ENCODE results near the gene CNP.

Gene CNP

DNA sequence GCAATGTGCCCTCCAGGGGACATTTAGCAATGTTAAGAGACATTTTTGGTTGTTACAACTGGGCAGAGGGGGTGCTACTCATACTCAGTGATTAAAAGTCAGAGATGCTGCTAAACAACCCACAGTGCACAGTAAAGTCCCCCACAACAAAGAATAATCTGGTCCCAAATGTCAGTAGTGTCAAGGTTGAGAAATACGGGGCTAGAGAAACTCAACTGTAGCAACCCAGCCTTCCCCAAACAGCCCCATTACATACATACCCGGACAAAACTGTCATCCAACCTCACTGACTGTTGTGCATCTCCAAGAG lies 30.2 kb downstream of the CNP start:
- TF ChIP-seq, protein P1, sequence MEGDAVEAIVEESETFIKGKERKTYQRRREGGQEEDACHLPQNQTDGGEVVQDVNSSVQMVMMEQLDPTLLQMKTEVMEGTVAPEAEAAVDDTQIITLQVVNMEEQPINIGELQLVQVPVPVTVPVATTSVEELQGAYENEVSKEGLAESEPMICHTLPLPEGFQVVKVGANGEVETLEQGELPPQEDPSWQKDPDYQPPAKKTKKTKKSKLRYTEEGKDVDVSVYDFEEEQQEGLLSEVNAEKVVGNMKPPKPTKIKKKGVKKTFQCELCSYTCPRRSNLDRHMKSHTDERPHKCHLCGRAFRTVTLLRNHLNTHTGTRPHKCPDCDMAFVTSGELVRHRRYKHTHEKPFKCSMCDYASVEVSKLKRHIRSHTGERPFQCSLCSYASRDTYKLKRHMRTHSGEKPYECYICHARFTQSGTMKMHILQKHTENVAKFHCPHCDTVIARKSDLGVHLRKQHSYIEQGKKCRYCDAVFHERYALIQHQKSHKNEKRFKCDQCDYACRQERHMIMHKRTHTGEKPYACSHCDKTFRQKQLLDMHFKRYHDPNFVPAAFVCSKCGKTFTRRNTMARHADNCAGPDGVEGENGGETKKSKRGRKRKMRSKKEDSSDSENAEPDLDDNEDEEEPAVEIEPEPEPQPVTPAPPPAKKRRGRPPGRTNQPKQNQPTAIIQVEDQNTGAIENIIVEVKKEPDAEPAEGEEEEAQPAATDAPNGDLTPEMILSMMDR (IDR thresholded peaks at IDR 0.05; ENCODE audit: low read depth, low read length, missing control alignments) = no peak
- no peak overlapping the region for H3K4me3 ChIP-seq (ENCODE audit: low read depth, low read length)
- no peak for DNase-seq (ENCODE audit: low read depth)

DNA sequence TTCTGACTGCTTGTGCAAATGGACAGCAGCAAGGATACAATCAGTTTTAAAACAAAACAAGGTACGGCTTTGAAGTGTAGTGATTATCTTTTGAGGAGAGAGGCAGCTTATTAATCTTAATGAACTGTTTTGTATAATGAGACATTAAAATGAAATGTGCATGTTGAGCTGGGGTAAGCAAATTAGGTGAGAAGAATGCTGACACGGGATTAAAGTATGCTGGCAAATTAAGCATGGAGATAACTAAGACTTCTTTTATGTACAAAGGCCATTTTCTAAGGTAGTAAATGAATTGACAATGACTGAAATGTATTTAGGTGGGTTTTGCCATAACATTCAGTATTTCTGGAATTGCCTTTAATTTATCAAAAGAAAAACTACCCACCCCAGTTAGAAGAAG lies 31.9 kb downstream of the CNP start:
- TF ChIP-seq, protein P1 (IDR thresholded peaks at IDR 0.05; ENCODE audit: low read depth, low read length, missing control alignments) = no peak
- no peak for DNase-seq (ENCODE audit: low read depth)
- no peak overlapping the region for H3K4me3 ChIP-seq (ENCODE audit: low read depth, low read length)

DNA sequence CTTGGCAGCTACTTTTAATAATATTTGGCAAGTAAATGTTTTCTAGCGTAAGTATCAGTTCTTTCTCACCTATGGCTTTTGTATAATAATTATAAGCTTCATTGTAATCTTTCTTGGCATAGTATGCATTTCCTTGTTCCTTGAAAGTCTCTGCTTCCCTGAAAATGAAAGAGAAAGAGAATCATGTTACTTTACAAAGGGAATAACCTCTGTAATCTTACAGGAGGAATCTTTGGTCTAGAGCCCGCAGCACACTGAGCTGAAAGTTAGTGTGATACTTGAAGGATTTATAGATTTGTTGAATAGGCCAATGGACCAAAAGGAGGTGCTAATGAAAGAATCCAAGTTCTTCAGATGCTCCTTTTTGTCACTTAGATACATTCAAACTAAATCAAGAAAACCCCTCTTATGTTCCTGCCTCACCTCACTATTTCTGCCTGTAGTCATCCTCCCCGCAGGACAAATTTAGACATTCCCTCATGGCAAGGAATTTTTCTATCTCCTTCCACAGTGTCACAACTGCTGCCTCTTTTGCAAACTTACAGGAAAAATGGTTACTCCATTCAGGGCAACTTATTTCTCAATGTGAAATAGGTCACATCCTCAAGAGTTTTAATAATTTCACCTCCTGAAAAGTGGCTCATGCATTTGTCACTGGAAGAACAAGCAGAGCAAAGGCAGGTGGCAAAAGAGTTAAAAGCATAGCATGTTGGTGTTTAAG lies 34.0 kb downstream of the CNP start:
- TF ChIP-seq, protein P1 (IDR thresholded peaks at IDR 0.05; ENCODE audit: low read depth, low read length, missing control alignments) = no peak
- no peak for DNase-seq (ENCODE audit: low read depth)
- no peak overlapping the region for H3K4me3 ChIP-seq (ENCODE audit: low read depth, low read length)

DNA sequence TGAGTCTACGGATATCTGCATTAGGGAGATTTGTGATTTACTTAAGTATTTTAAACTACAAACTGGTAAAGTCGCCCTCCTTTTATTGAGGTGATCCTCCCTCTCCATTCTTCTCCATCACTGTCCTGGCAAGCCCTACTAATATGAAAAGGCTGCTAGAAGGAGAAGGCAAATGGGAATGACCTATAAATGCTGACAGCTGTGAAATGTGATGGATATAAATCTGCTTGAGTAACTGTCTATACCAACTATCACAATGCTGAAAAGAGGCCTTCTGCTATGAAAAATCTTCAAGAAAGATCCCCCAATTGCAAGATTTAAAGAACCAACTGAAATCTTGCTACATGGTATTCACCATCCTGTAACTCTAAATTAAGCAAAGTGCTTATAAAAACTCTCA lies 35.1 kb downstream of the CNP start:
- DNase-seq (ENCODE audit: low read depth) = no peak
- TF ChIP-seq, protein P1 (IDR thresholded peaks at IDR 0.05; ENCODE audit: low read depth, low read length, missing control alignments) = no peak
- H3K4me3 ChIP-seq (ENCODE audit: low read depth, low read length) = no peak overlapping the region

DNA sequence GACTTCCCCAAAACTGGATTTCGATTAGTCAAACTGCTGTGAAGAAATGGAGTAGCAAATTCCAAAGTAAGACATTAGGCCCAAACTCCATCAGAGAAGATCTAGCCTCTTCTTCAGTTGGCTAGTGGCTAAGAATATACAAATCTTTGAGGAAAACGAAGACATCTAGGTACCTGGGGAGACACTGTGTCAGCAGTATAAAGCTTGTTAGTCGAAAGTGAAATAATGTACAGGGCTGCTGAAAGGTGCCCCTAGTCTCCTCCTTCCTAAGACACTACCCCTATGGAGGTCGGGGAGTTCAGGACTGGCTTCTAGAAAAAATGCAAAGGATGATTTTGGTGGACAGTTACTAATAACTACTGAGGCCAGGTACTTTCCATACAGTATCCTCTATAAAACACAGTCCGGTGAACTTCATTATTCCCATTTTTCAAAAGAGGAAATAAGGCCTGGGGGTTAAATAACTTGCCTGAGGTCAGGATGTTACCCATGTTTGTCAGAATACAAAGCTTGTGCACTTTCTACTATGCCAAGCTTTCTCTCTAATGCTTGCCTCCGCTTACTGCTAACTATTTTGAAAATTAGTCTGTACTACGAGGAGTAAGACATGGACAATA lies 35.7 kb downstream of the CNP start:
- TF ChIP-seq, protein P1 (IDR thresholded peaks at IDR 0.05; ENCODE audit: low read depth, low read length, missing control alignments) = no peak
- DNase-seq (ENCODE audit: low read depth) = no peak
- H3K4me3 ChIP-seq (ENCODE audit: low read depth, low read length) = no peak overlapping the region

DNA sequence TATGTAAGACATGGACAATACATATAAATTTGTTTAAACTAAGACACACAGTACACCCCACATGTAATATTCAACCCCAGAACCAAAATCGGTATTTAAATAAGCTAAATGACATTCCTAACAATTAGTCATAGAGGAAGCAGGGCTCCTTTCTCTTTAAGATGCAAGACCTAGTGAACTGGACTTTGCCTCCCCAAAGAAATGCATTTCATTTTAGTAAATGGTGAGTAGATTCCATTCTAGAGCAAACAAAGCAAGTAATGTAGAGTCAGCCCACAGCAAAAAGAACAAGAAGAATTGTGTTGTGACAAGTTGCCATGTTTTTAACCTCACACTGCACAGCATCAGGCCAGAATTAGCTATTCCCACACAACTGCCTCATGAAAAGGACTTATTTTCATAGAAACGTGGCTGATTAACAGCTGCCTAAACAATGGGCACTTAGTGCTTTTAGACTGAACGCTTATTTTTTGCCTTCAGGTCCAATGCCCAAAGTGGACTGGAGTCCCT lies 36.3 kb downstream of the CNP start:
- no peak overlapping the region for H3K4me3 ChIP-seq (ENCODE audit: low read depth, low read length)
- TF ChIP-seq, protein P1 (IDR thresholded peaks at IDR 0.05; ENCODE audit: low read depth, low read length, missing control alignments) = no peak
- no peak for DNase-seq (ENCODE audit: low read depth)

DNA sequence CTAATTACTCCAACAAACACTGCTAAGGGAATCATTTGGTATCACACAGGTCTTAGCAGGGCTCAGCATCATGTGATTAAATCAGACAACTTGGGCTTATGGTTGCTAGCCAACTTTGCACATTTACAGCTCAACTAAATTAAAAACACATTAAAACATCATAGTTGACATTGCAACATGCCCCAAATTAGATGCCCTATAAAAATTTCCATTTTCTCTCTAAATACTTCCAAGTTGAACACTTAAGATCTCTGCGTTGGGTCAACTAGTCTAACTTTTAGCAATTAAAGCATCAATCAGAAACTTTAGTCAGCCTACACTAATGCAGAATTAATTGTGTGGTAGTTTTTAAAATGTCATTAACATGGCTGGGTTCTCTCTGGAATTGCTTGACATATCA lies 38.6 kb downstream of the CNP start:
- H3K4me3 ChIP-seq (ENCODE audit: low read depth, low read length) = no peak overlapping the region
- TF ChIP-seq, protein P1 (IDR thresholded peaks at IDR 0.05; ENCODE audit: low read depth, low read length, missing control alignments) = no peak

More for the DNA sequence above, 38.6 kb downstream of the CNP start:
- DNase-seq (ENCODE audit: low read depth) = no peak
